Spleen (tissue), 11 donors: ENCODE measurements around the gene INPP5D. TPM values are rescaled to one million over a fixed set of nuclear protein-coding genes. Genes with fewer than 3 reads are reported as not detected.

Experiments used
- DNase-seq: peaks from one replicate; pipeline ENCODE4 v3.0.0-alpha.2; 2020
- H3K27ac ChIP-seq, 8 donors: fragments of 200-600 bp; sonication (generic) in 7 of 8; 1 replicate in 4 of 8; 2 replicates in 4 of 8; pipeline versions ENCODE4 v1.5.0 to v1.8.0; 2016 to 2021; ENCODE audit warnings: inconsistent platforms in 4 of 8, mild to moderate bottlenecking in 4 of 8, moderate library complexity in 1 of 8
- H3K27me3 ChIP-seq, 7 donors: fragments of 200-600 bp; sonication (generic) in 6 of 7; replicated peaks in 1 of 7; 1 replicate in 4 of 7; 2 replicates in 3 of 7; pipeline versions ENCODE4 v1.5.0 to v1.8.0; 2016 to 2021; ENCODE audit warnings: inconsistent platforms in 3 of 7, mild to moderate bottlenecking in 1 of 7
- H3K36me3 ChIP-seq, 6 donors: fragments of 200-600 bp; sonication (generic) in 5 of 6; 1 replicate in 4 of 6; 2 replicates in 2 of 6; pipeline versions ENCODE4 v1.5.0 to v1.8.0; 2016 to 2021; ENCODE audit warnings: inconsistent platforms in 2 of 6
- H3K4me1 ChIP-seq, 6 donors: fragments of 200-600 bp; sonication (generic) in 5 of 6; 1 replicate in 3 of 6; 2 replicates in 3 of 6; pipeline versions ENCODE4 v1.5.0 to v1.8.0; 2016 to 2021; ENCODE audit warnings: inconsistent platforms in 3 of 6
- H3K4me3 ChIP-seq, 8 donors: fragments of 200-600 bp; sonication (generic) in 7 of 8; 1 replicate in 4 of 8; 2 replicates in 4 of 8; pipeline versions ENCODE4 v1.5.0 to v1.8.0; 2016 to 2021; ENCODE audit warnings: inconsistent platforms in 4 of 8, mild to moderate bottlenecking in 4 of 8, moderate library complexity in 2 of 8
- H3K9me3 ChIP-seq, 8 donors: fragments of 200-600 bp; sonication (generic) in 7 of 8; 1 replicate in 4 of 8; 2 replicates in 4 of 8; pipeline versions ENCODE4 v1.5.0 to v1.8.0; 2016 to 2021; ENCODE audit warnings: inconsistent platforms in 4 of 8
- CTCF ChIP-seq, 11 experiments: fragments of 200-600 bp in 7 of 11; fragments of 450-650 bp in 4 of 11; sonication (generic) in 4 of 11; IDR thresholded peaks in 8 of 11; conservative IDR thresholded peaks in 3 of 11; 1 replicate in 7 of 11; 2 replicates in 4 of 11; pipeline versions ENCODE4 v1.4.0 to v1.8.0; 2016 to 2021; ENCODE audit warnings: antibody characterized with exemption in 11 of 11, inconsistent platforms in 4 of 11, mild to moderate bottlenecking in 1 of 11
- POLR2A ChIP-seq, 3 donors: fragments of 450-650 bp; IDR thresholded peaks; one replicate each; pipeline ENCODE4 v1.5.1; 2017; ENCODE audit warnings: antibody characterized with exemption in 3 of 3, mild to moderate bottlenecking in 1 of 3
- POLR2AphosphoS5 ChIP-seq, 3 donors: sonication (generic); formaldehyde crosslinking; IDR thresholded peaks; one replicate each; pipeline ENCODE4 v1.5.1; 2017; ENCODE audit warnings: antibody characterized with exemption in 3 of 3
- WGBS, 5 donors: extraction: QIAGEN DNeasy Blood & Tissue Kit in 3 of 5; methylation state at CpG; one replicate each; pipeline versions ENCODE4 v1.1.5 to v1.1.7; 2013 to 2018; 5-methylcytosine and 5-hydroxymethylcytosine counted together
- intact Hi-C: fragments of 100-400 bp; cut with DNase I; formaldehyde crosslinking; loops from one replicate; pipeline ENCODE4 v1.15.0; 2023; ENCODE audit warnings: low total_unique reads
- polyA plus RNA-seq, 3 donors: library from polyadenylated mRNA; stranded (reverse); fragments of 200-250 nt; gene quantifications; one replicate each; pipeline ENCODE4 v1.2.1, GENCODE V29; 2013
- total RNA-seq, 7 donors: library from RNA; depleted of rRNA in 3 of 7; stranded (reverse); fragments of >200 nt in 3 of 7; fragmentation: NEBNext Ultra II Directional in 4 of 7; extraction: Animal tissue kit (Norgen Biotek cat#: 25700) in 4 of 7; gene quantifications; one replicate each; pipeline versions ENCODE4 v1.1.0 to v1.2.1, GENCODE V29; 2016 to 2021
- donor health status: healthy with polysubstance abuse.
- donor health status: DM: no; HTN: no; CAD: no; lungs with moderate emphysema.
- donor health status: DM: no; HTN: no; CAD: no.
- donor health status: Bipolar disorder and iron deficiency.
- donor health status: healthy.
- donor health status: DM: no; HTN: no; CAD: no.
- donor health status: DM: yes; HTN: yes; CAD: no.

INPP5D gene
- total and polyA plus RNA-seq, 10 donors: 71.1 to 246 (median 181) TPM

- H3K36me3 ChIP-seq: no peaks in the 10 kb centered on the region
- 90 to 100% (median 100%) methylated on average over 1 of the region's 1 CpG for WGBS, 5 donors
- H3K4me1 ChIP-seq: peaks cover 0 to 9% (median 0%) of the 10 kb centered on the region in 6 donors
- no peak for DNase-seq
- TF ChIP-seq CTCF (IDR thresholded peaks at IDR 0.05 in 8 of 11, conservative IDR thresholded peaks at IDR 0.05 in 3 of 11) (no peak), POLR2A (IDR thresholded peaks at IDR 0.05) (no peak), POLR2AphosphoS5 (IDR thresholded peaks at IDR 0.05) (no peak)
- H3K9me3 ChIP-seq: no peaks in the 10 kb centered on the region
- no peak overlapping the region for H3K4me3 ChIP-seq
- intact Hi-C loops: no loop called here
- no peak overlapping the region for H3K27ac ChIP-seq
- H3K27me3 ChIP-seq: no peaks in the 10 kb centered on the region
These were observed 159.7 kb downstream of the INPP5D start for GRCh38 chr2:233219848-233220247.

DNA sequence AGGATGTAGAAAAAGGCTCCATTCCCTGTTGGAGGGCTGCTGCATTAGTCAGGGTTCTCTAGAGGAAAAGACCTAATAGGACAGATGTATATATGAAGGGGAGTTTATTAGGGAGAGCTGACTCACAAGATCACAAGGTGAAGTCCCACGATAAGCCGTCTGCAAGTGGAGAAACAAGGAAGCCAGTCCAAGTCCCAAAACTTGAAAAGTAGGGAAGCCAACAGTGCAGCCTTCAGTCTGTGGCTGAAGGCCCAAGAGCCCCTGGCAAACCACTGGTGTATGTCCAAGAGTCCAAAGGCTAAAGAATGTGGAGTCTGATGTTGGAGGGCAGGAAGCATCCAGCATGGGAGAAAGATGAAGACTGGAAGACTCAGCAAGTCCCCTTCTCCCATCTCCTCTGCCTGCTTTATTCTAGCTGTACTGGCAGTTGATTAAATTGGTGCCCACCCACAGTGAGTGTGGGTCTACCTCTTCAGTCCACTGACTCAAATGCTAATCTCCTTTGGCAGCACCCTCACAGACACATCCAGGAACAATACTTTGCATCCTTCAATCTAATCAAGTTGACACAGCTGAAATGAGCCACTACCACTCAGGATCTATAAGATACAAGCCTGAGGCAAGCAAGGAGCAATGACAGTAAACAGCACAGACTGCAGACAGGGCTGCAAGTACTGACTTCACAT lies 161.4 kb downstream of the INPP5D start:
- intact Hi-C loops: no loop called here
- no peak for DNase-seq
- no peaks in the 10 kb centered on the region for H3K27me3 ChIP-seq
- no peaks in the 10 kb centered on the region for H3K9me3 ChIP-seq
- H3K4me3 ChIP-seq: no peak overlapping the region
- no peaks in the 10 kb centered on the region for H3K36me3 ChIP-seq
- H3K4me1 ChIP-seq: peaks cover 0 to 9% (median 0%) of the 10 kb centered on the region in 6 donors
- TF ChIP-seq CTCF (IDR thresholded peaks at IDR 0.05 in 8 of 11, conservative IDR thresholded peaks at IDR 0.05 in 3 of 11): no peak
- no peak for TF ChIP-seq POLR2A (IDR thresholded peaks at IDR 0.05)
- TF ChIP-seq POLR2AphosphoS5 (IDR thresholded peaks at IDR 0.05): no peak
- 80 to 93% (median 82%) methylated on average over 2 of the region's 2 CpGs for WGBS, 5 donors
- no peak overlapping the region for H3K27ac ChIP-seq

DNA sequence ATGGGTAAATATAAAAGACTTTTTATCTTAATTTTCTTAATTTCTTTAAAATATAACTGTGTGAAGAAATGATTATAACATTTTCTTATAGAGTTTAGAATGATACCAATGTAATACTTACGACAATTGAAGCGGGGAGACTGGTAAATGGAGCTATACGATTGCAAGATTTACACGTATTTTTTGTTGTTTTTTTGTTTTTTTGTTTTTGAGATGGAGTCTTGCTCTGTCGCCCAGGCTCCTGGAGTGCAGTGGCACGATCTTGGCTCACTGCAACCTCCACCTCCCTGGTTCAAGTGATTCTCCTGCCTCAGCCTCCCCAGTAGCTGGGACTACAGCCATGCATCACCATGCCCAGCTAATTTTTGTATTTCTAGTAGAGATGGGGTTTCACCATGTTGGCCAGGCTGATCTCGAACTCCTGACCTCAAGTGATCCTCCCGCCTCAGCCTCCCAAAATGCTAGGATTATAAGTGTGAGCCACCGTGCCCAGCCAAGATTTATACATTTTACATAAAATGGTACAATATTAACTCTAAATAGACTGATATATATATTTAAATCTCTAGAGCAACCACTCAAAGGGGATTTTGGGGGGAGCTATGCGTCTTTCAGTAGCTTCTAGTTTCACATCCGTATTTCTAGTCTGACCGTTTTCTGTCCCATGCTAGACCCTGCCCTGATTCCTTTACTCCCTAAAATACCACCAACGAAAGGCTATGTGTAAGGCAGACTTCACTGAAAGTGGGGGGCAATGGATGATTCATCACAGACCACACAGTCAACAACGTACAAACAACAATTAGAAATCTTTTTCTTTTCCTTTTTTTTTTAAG lies 163.1 kb downstream of the INPP5D start:
- Histone ChIP-seq H3K4me3 (no peak overlapping the region), H3K36me3 (no peaks in the 10 kb centered on the region), H3K27ac (no peak overlapping the region), H3K9me3 (no peaks in the 10 kb centered on the region), H3K4me1 (peaks cover 0 to 9% (median 0%) of the 10 kb centered on the region in 6 donors), H3K27me3 (no peaks in the 10 kb centered on the region)
- WGBS, 5 donors: 79 to 87% (median 85%) methylated on average over 14 of the region's 14 CpGs
- intact Hi-C loops: no loop called here
- no peak for TF ChIP-seq POLR2AphosphoS5 (IDR thresholded peaks at IDR 0.05)
- no peak for TF ChIP-seq POLR2A (IDR thresholded peaks at IDR 0.05)
- no peak for TF ChIP-seq CTCF (IDR thresholded peaks at IDR 0.05 in 8 of 11, conservative IDR thresholded peaks at IDR 0.05 in 3 of 11)
- DNase-seq: no peak
